Measurements from ENCODE around the gene CTNND1.

Gene CTNND1

GRCh38 chr11:57791321-57792059, 29.9 kb downstream of the CTNND1 start:
- no peaks in the 10 kb centered on the region for H3K27me3 ChIP-seq (ENCODE audit: low read length)
- H3F3A ChIP-seq (ENCODE audit: insufficient read depth) = no peaks in the 10 kb centered on the region
- H3K79me2 ChIP-seq (ENCODE audit: insufficient read depth, low read length) = no peaks in the 10 kb centered on the region
- TF ChIP-seq EZH2phosphoT487 (conservative IDR thresholded peaks at IDR 0.05; ENCODE audit: low read length) = no peak
- TF ChIP-seq, protein P1, sequence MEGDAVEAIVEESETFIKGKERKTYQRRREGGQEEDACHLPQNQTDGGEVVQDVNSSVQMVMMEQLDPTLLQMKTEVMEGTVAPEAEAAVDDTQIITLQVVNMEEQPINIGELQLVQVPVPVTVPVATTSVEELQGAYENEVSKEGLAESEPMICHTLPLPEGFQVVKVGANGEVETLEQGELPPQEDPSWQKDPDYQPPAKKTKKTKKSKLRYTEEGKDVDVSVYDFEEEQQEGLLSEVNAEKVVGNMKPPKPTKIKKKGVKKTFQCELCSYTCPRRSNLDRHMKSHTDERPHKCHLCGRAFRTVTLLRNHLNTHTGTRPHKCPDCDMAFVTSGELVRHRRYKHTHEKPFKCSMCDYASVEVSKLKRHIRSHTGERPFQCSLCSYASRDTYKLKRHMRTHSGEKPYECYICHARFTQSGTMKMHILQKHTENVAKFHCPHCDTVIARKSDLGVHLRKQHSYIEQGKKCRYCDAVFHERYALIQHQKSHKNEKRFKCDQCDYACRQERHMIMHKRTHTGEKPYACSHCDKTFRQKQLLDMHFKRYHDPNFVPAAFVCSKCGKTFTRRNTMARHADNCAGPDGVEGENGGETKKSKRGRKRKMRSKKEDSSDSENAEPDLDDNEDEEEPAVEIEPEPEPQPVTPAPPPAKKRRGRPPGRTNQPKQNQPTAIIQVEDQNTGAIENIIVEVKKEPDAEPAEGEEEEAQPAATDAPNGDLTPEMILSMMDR (IDR thresholded peaks at IDR 0.05; ENCODE audit: insufficient read depth, low read length, poor library complexity, severe bottlenecking) = no peak
- no peak overlapping the region for H3K4me3 ChIP-seq (ENCODE audit: insufficient read depth, low read length, poor library complexity, severe bottlenecking)
- no peaks in the 10 kb centered on the region for H4K20me1 ChIP-seq (ENCODE audit: low read depth, low read length)
- H2AFZ ChIP-seq (ENCODE audit: low read depth, low read length, severe bottlenecking) = no peak overlapping the region
- no peak overlapping the region for H3K27ac ChIP-seq (ENCODE audit: low read depth, low read length)
- no peak overlapping the region for H3K9ac ChIP-seq (ENCODE audit: low read length)
- H3K4me2 ChIP-seq (ENCODE audit: low read depth, low read length, poor library complexity, severe bottlenecking) = no peak overlapping the region
- no peaks in the 10 kb centered on the region for H3K9me2 ChIP-seq (replicated peaks; ENCODE audit: insufficient read depth, low read length)
- no peaks in the 10 kb centered on the region for H3K9me3 ChIP-seq (ENCODE audit: insufficient read depth, low read length)
- H3K36me3 ChIP-seq (ENCODE audit: low read length) = no peaks in the 10 kb centered on the region

- Histone ChIP-seq H3K27me3 (ENCODE audit: low read length) (no peaks in the 10 kb centered on the region), H4K20me1 (ENCODE audit: low read depth, low read length) (no peaks in the 10 kb centered on the region), H3K4me3 (ENCODE audit: insufficient read depth, low read length, poor library complexity, severe bottlenecking) (no peak overlapping the region), H3K9ac (ENCODE audit: low read length) (no peak overlapping the region), H3K9me2 (replicated peaks; ENCODE audit: insufficient read depth, low read length) (no peaks in the 10 kb centered on the region), H3K27ac (ENCODE audit: low read depth, low read length) (no peak overlapping the region), H3K36me3 (ENCODE audit: low read length) (no peaks in the 10 kb centered on the region), H2AFZ (ENCODE audit: low read depth, low read length, severe bottlenecking) (no peak overlapping the region), H3K79me2 (ENCODE audit: insufficient read depth, low read length) (no peaks in the 10 kb centered on the region), H3K9me3 (ENCODE audit: insufficient read depth, low read length) (no peaks in the 10 kb centered on the region), H3F3A (ENCODE audit: insufficient read depth) (no peaks in the 10 kb centered on the region), H3K4me2 (ENCODE audit: low read depth, low read length, poor library complexity, severe bottlenecking) (no peak overlapping the region)
- TF ChIP-seq, protein P1 (IDR thresholded peaks at IDR 0.05; ENCODE audit: insufficient read depth, low read length, poor library complexity, severe bottlenecking) = no peak
- TF ChIP-seq EZH2phosphoT487 (conservative IDR thresholded peaks at IDR 0.05; ENCODE audit: low read length) = no peak
These were observed 30.5 kb downstream of the CTNND1 start for GRCh38 chr11:57792060-57792541.

DNA sequence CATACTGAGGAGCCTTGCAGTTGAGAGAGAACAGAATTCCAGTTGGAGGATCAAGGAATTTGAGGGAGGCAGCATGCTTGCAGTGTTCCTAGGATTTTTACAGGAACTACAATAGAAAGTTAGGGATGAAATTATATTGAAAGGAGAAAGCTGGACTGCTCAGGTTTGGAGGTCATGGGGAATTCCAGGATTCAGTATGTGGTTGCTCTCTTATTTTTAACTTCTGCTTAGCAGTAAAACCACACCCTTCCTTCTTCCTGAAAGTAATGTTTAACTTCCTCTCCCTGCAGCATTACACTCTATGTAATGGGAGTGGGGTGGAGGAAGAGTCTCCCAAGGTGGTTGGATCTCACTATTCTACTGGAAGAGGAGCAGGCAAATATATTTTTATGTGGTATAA, 31.3 kb downstream of the CTNND1 start:
- no peaks in the 10 kb centered on the region for H3K27me3 ChIP-seq (ENCODE audit: low read length)
- TF ChIP-seq, protein P1 (IDR thresholded peaks at IDR 0.05; ENCODE audit: insufficient read depth, low read length, poor library complexity, severe bottlenecking) = no peak
- no peak for TF ChIP-seq EZH2phosphoT487 (conservative IDR thresholded peaks at IDR 0.05; ENCODE audit: low read length)
- H3K27ac ChIP-seq (ENCODE audit: low read depth, low read length) = no peak overlapping the region
- H3K4me3 ChIP-seq (ENCODE audit: insufficient read depth, low read length, poor library complexity, severe bottlenecking) = no peak overlapping the region
- H2AFZ ChIP-seq (ENCODE audit: low read depth, low read length, severe bottlenecking) = no peak overlapping the region
- no peak overlapping the region for H3K9ac ChIP-seq (ENCODE audit: low read length)
- no peaks in the 10 kb centered on the region for H4K20me1 ChIP-seq (ENCODE audit: low read depth, low read length)
- H3K4me2 ChIP-seq (ENCODE audit: low read depth, low read length, poor library complexity, severe bottlenecking) = no peak overlapping the region
- no peaks in the 10 kb centered on the region for H3F3A ChIP-seq (ENCODE audit: insufficient read depth)
- no peaks in the 10 kb centered on the region for H3K79me2 ChIP-seq (ENCODE audit: insufficient read depth, low read length)
- no peaks in the 10 kb centered on the region for H3K9me2 ChIP-seq (replicated peaks; ENCODE audit: insufficient read depth, low read length)
- no peaks in the 10 kb centered on the region for H3K36me3 ChIP-seq (ENCODE audit: low read length)
- no peaks in the 10 kb centered on the region for H3K9me3 ChIP-seq (ENCODE audit: insufficient read depth, low read length)

Measured in SU-DHL-6 (cell line).